Cerebellar nuclear complex (tissue), 1 donor: Measurements from ENCODE around the gene LMX1A.

Experiments
- DNase-seq, 2 experiments: peaks; one replicate each; lab custom pipeline; 2025; lab: John Stamatoyannopoulos, UW

The LMX1A gene

DNA sequence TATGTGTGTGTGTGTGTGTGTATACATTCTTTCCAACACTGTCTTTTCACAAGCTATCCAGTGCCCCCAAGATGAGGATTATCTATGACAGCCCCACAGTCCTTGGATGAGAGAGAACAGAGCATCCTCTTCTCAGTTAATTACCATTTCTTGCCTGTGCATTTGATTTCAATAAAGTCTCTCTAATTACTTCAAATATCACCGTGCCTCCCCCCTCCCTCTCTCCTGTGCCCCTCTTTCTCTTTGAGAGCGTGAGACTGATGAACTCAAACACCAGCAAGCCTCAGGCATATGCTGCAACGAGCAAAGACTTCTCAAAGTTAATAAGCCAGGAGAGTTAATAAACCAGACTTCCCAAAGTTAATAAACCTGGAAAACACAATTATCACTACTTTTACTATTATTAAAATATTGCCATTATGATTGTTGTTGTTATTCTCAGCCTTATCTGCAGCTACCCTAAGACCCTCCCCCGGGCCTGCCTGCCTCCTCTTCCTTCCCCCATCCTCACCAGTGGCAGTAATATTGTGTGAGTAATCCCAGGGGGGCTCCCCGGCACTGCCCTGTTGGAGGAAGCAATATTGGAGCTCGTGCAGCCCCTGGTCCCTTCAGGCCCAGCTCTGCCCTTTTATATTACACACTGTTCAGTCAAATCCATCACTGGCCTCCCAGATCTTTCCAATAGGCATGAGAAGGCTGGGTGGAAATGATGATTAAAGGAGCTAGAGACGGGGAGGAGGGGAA is 30.9 kb downstream of the LMX1A start:
- DNase-seq, result no peak

GRCh38 chr1:165324050-165324449 is 32.5 kb downstream of the LMX1A start:
- DNase-seq, result no peak

- DNase-seq, result no peak
These were observed 38.9 kb downstream of the LMX1A start for GRCh38 chr1:165317612-165318011.

DNA sequence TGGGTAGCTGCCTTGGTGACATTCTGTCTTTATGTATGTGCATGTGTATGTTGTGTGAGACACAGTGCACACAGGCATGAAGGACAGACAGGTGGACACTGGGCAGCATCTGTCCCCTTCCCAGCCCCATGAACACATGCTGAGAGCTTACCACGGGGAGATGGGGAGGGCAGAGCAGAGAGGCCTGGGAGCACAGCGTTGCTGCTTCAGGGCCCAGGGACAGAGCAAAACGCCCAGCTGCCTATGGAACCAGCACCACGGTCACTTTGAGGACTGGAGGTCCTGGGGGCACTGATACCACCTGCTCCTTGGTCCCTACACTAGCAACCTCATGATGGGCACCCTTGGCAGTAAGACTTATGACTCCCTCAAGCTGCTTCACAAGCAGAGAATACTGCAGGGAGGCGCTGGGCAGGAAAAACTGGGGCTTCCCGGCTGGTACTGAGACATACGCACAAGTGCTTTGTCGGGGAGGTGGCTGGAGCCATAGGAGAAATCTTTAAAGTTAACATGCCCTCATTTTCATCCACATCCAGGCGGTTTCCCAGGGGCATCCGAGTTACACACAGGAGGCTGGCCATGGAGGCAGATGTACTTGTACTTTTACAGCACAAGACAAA is 40.3 kb downstream of the LMX1A start:
- no peak for DNase-seq

DNA sequence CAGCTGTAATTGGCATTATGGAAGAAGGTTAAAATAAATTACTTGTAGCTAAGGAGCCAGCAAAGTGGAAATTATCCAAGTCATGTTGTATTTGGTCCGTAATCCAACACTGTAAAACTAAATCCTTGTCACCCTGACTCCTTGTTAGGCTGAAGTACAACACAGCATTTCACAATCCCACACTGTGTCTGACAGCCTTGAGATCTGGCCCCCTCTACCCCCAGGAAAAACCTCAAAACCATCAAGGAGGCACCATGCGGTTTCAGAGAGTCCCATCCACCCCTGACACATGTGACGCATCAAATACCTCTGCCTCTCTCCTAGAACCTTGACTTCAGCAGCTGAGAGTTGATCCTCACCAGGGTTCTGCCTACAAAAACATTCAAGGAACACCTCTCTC is 41.0 kb downstream of the LMX1A start:
- DNase-seq, result no peak

DNA sequence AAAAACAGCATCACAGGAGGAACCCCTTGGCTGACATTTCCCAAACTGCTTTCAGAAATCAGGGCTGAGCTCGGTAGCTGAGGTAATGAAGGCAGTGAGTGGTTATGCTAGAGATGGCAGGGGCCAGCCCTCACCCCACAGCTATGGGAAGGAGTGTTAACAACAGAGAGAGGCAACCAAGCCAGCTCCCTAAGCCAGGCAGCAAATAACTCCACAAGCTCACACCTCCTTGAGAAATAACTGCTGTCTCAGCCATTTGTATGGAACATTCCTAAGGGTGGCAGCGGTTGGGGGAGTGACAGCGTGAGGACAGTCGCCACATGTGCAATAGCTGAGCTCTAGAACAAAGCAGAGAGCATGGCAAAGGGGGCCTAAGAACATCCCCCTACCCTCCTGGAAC is 42.6 kb downstream of the LMX1A start:
- DNase-seq, result no peak

- no peak for DNase-seq
These were observed 43.9 kb downstream of the LMX1A start for GRCh38 chr1:165312591-165312990.

- no peak for DNase-seq
These were observed 49.7 kb downstream of the LMX1A start for GRCh38 chr1:165306543-165307434.

DNA sequence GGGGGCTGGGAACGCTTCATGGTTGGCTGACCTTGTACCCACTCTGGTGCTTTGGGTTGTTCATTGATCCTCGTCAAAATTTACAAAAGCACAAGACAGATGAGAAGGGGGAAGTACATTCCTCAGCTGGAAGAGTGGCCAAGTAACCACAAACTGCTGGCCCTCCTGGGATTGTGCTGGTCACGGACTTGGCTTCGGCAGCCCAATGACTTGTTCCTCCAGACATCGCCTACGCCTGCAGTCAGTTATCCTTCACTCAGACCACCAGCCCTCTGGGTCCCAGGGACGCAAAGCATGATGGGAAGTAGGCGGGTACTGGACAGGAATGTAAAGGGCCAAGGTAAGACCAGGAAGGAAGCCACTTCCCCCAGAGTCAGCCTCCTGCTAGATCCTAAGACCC is 53.1 kb downstream of the LMX1A start:
- DNase-seq, result no peak

GRCh38 chr1:165300400-165300903 is 56.1 kb downstream of the LMX1A start:
- no peak for DNase-seq

DNA sequence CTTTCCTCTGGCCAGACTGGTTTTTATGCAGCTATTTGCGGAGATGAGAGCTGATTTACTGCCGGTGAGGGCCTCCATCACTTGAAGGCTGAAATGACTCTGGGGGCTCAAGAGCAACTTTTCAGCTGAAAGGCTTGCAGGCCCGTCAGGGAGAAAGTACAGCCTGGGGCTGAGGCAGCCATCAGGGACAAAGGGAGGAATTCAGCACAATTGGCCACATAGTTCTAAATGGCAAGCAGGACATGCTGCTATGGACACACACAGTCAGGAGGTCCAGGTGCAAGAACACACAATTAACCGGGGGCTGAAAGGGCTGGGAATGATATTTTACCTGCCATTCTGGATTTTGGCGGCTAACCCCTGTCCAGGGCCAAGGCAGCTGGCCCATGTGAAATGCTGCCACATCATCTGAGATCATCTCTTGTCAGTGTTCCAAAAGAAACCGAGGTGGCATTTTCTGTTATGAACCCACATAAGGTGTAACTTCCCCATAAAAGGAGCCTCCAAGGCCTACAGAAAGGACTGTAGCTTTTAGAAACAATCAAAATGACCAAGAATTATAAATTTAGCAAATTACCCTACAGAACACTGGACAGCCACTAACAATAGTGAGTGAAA is 58.2 kb downstream of the LMX1A start:
- no peak for DNase-seq

DNA sequence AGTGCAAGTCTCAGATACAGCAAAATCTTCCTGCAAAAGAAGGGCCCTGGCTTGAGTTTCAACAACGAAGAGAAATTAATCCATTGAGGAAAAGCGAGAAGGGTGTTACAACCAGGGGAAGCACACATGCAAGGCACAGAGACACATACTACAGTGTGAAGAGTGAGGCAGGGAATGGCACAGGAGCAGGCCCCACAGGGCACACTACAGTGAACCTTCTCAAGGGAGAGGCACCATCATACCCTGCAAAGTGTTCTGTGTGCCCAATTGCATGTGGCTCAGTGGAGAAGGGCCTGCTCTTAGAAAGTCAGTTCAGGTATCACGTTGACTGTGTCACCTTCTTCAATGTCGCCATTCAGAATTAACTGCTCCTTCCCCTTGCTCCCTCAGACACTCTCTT is 60.3 kb downstream of the LMX1A start:
- no peak for DNase-seq

DNA sequence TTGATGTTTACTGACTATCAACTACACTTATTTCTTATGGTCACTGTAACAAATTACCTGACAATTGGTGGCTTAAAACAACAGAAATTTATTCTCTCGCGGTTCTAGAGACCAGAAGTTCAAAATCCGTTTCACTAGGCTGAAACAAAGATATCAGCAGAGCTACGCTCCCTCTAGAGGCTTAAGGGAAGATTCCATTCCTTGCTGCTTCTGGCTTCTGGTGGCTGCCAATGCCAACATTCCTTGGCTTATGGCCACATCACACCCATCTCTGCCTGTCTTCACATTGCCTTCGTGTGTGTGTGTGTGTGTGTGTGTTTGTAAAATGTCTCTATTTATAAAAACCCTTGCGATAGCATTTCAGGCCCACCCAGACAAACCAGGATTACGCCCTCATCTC is 66.4 kb downstream of the LMX1A start:
- no peak for DNase-seq

- DNase-seq, result no peak
These were observed 67.0 kb downstream of the LMX1A start for GRCh38 chr1:165289556-165289955.

DNA sequence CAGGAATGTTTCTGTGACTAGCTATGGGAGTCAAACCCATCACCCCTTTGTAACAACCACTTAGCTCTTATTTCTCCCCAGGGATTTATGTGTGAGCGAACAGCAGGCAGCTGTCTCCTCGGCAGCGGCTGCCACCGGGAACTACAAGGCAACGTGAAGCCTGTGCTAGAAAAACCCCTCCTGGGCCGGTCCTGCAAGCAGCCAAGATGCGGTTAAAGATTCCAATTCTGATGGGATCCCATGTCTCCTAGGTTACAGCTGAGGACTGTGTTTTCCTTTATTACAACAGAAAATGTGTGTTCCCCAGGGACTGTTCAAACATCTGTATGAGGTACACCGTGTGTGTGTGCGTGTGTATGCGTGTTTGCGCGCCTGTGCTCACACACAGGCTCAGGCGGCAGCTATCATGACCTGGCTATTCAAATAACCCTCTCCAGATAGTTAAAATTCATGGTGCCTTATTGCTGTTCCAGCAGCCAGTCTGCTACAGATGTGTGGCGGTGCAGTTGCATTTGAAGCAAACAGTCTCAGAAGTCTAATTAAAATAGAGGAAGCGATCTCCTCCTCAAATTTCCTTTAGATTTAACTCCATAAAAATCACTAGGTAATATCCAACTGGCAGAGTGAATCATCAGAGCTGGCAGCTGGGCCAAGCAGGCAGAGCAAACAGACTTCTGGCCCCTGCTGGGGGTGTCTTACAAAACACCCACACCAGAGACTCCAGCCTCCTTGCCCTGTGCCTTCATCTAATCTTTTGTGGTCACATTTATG is 68.0 kb downstream of the LMX1A start:
- DNase-seq, result no peak

GRCh38 chr1:165287781-165288180 is 68.7 kb downstream of the LMX1A start:
- no peak for DNase-seq

DNA sequence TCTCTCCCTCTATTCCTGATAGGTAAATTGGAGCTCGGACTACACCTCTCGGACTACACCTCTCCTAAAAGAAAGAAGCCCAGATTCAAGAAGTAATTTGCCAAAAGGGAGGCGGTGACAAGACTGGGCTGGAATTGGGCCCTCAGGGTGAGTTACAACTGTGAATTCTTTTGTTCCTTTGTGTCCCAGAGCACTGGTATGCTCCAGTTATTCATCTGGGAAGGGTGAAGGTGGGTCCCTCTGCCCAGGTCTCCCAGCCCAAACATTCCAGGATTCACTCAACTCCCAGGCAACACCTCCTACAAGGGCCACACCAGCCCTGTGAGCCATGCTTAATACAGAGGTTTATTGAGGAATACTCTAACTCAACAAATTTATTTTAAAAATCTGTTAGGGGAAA is 69.2 kb downstream of the LMX1A start:
- DNase-seq, result no peak

- DNase-seq, result no peak
These were observed 72.1 kb downstream of the LMX1A start for GRCh38 chr1:165284454-165284853.

DNA sequence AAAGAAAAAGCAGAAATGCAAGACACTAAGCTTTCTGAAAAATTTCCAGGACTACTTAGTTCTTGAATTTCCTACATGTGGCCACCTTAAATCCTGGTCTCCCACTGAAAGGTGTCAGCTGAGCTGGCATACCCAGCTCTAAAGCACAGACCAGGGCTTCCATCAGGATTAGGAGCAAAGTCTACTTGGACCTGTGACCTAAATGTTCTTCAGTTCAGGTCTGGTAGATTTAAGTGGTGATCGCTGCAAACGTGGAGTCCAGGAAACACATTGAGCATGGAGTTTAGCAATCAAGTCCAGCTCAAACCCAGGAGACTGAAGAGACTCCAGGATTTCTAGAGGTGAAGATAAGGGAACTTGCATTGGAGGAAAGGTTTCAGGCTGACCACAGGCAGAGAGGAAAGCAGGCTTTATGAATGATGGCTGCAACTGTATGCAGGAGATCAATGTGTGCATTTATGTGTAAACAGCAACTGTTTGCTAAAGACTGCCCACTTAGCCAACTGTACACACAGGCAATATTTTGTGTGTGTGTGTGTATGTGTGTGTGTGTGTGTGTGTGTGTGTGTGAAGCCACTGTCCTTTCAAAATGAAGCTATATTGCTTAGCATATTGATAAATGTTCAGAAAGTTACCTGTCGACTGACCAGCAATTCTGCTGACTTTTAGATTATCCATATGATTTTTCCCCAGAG is 75.2 kb downstream of the LMX1A start:
- DNase-seq, result no peak

DNA sequence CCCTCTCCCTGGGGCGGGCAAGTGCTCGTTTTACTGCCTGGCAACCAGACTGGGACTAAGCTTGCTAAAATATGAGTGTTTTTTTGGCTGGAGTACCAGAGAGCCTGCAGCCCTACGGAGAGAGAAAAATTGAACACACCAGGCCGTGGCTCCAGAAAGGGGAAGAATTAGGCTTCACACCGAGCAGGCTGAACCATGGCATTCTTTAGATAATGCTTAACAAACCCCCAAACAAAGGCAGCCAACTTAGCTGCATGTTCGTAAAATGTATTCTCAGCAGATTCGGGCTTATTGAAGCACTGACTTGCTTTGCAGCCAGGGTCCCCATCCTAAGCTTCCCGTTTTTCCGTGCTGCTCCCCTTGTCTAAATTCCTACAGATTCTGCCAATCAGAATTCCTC is 76.6 kb downstream of the LMX1A start:
- DNase-seq, result no peak

GRCh38 chr1:165276314-165276713 is 80.2 kb downstream of the LMX1A start:
- no peak for DNase-seq
